ENCODE data around the gene NUP107.

GRCh38 chr12:68749861-68750260 is 63.1 kb downstream of the NUP107 start:
- TF ChIP-seq PATZ1 (CRISPR knock-in tag; IDR thresholded peaks at IDR 0.05; ENCODE audit: borderline replicate concordance) (no peak), ESRRG (CRISPR knock-in tag; IDR thresholded peaks at IDR 0.05) (no peak), ZFP30 (CRISPR knock-in tag; IDR thresholded peaks at IDR 0.05) (no peak), ARNTL (CRISPR knock-in tag; IDR thresholded peaks at IDR 0.05; ENCODE audit: borderline replicate concordance, low read depth) (no peak), ZNF8 (CRISPR knock-in tag; IDR thresholded peaks at IDR 0.05) (no peak), SNAI2 (CRISPR knock-in tag; IDR thresholded peaks at IDR 0.05) (no peak)
- TF ChIP-seq, protein P1, sequence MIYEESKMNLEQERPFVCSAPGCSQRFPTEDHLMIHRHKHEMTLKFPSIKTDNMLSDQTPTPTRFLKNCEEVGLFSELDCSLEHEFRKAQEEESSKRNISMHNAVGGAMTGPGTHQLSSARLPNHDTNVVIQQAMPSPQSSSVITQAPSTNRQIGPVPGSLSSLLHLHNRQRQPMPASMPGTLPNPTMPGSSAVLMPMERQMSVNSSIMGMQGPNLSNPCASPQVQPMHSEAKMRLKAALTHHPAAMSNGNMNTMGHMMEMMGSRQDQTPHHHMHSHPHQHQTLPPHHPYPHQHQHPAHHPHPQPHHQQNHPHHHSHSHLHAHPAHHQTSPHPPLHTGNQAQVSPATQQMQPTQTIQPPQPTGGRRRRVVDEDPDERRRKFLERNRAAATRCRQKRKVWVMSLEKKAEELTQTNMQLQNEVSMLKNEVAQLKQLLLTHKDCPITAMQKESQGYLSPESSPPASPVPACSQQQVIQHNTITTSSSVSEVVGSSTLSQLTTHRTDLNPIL (CRISPR knock-in tag; IDR thresholded peaks at IDR 0.05; ENCODE audit: low read depth): no peak
